ENCODE measurements around the gene CD82.

The CD82 gene

GRCh38 chr11:44611088-44611487 is 45.6 kb downstream of the CD82 start:
- Histone ChIP-seq H3K4me3 (ENCODE audit: low read depth, low read length) (no peak overlapping the region), H3K4me1 (no peaks in the 10 kb centered on the region), H3K27me3 (ENCODE audit: control insufficient read depth, insufficient read depth, low read length) (no peaks in the 10 kb centered on the region), H3K27ac (no peak overlapping the region), H3K9ac (no peak overlapping the region), H3K9me3 (ENCODE audit: control insufficient read depth, low read length) (no peaks in the 10 kb centered on the region), H3K4me2 (ENCODE audit: low read length) (no peak overlapping the region), H2AFZ (no peak overlapping the region), H3K79me2 (no peaks in the 10 kb centered on the region), H3K36me3 (ENCODE audit: control insufficient read depth, insufficient read depth, low read length) (no peaks in the 10 kb centered on the region)
- TF ChIP-seq, protein P1, sequence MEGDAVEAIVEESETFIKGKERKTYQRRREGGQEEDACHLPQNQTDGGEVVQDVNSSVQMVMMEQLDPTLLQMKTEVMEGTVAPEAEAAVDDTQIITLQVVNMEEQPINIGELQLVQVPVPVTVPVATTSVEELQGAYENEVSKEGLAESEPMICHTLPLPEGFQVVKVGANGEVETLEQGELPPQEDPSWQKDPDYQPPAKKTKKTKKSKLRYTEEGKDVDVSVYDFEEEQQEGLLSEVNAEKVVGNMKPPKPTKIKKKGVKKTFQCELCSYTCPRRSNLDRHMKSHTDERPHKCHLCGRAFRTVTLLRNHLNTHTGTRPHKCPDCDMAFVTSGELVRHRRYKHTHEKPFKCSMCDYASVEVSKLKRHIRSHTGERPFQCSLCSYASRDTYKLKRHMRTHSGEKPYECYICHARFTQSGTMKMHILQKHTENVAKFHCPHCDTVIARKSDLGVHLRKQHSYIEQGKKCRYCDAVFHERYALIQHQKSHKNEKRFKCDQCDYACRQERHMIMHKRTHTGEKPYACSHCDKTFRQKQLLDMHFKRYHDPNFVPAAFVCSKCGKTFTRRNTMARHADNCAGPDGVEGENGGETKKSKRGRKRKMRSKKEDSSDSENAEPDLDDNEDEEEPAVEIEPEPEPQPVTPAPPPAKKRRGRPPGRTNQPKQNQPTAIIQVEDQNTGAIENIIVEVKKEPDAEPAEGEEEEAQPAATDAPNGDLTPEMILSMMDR (IDR thresholded peaks at IDR 0.05): no peak

DNA sequence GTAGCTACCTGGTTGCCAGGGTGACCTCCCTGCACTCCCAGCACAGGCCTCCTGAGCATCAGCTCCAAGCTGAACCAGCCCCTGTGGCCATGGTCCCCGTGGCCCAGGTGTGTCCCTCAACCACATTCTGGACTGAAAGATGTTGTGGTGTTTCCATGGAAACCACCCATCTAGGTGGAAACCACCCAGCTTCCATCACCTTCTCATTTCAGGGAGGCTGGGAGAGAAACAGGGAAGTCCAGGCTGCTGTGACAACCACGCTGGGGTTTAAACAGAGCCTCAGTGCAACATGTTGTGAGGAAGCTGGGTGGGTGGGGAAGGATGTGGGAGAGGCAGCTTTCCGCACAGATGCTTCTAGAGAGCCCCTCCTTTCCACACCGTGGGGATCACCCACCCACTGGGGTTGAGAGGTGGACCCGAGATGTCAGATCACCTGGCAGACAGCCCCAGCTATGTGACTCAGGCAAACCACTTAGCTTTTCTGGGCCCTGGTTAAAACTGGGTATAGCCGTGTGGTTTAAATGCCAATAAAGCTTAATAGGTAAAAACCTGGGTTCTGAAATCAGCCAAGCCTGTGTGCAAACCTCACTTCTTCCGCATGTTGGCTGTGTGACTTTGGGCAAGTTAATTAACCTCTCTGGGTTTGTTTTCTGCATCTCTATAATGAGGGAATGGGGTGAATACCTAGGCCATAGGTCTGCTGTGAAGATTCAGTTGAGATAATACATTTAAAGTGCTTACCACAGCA is 46.4 kb downstream of the CD82 start:
- TF ChIP-seq, protein P1 (IDR thresholded peaks at IDR 0.05): no peak
- Histone ChIP-seq H3K79me2 (no peaks in the 10 kb centered on the region), H3K27ac (no peak overlapping the region), H3K36me3 (ENCODE audit: control insufficient read depth, insufficient read depth, low read length) (no peaks in the 10 kb centered on the region), H3K4me1 (no peaks in the 10 kb centered on the region), H3K4me2 (ENCODE audit: low read length) (no peak overlapping the region), H3K9ac (no peak overlapping the region), H3K9me3 (ENCODE audit: control insufficient read depth, low read length) (no peaks in the 10 kb centered on the region), H3K4me3 (ENCODE audit: low read depth, low read length) (no peak overlapping the region), H3K27me3 (ENCODE audit: control insufficient read depth, insufficient read depth, low read length) (no peaks in the 10 kb centered on the region), H2AFZ (no peak overlapping the region)

DNA sequence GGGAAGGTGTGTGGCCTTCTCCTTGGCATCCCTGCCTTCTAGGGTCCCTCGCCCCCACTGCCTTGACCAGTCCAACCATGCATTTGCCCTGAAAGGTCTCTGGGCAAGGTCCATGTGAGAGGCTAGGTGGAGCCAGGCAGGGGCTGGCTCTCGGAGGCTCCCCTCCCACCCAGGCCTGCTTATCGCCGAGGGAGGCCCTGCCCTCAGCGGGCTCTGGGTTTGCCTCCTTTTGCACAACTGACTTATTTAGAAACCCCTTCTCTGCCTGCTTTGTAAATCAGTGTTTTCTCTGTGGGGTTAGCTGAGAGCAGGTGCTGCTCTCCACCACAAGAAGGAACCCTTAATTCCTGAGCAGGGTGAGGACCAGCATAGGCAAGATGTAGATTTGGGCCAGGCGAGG is 47.7 kb downstream of the CD82 start:
- Histone ChIP-seq H3K27ac (no peak overlapping the region), H3K9me3 (ENCODE audit: control insufficient read depth, low read length) (no peaks in the 10 kb centered on the region), H2AFZ (no peak overlapping the region), H3K4me2 (ENCODE audit: low read length) (no peak overlapping the region), H3K27me3 (ENCODE audit: control insufficient read depth, insufficient read depth, low read length) (no peaks in the 10 kb centered on the region), H3K4me3 (ENCODE audit: low read depth, low read length) (no peak overlapping the region), H3K4me1 (no peaks in the 10 kb centered on the region), H3K9ac (no peak overlapping the region), H3K79me2 (no peaks in the 10 kb centered on the region), H3K36me3 (ENCODE audit: control insufficient read depth, insufficient read depth, low read length) (no peaks in the 10 kb centered on the region)
- TF ChIP-seq, protein P1 (IDR thresholded peaks at IDR 0.05): no peak

DNA sequence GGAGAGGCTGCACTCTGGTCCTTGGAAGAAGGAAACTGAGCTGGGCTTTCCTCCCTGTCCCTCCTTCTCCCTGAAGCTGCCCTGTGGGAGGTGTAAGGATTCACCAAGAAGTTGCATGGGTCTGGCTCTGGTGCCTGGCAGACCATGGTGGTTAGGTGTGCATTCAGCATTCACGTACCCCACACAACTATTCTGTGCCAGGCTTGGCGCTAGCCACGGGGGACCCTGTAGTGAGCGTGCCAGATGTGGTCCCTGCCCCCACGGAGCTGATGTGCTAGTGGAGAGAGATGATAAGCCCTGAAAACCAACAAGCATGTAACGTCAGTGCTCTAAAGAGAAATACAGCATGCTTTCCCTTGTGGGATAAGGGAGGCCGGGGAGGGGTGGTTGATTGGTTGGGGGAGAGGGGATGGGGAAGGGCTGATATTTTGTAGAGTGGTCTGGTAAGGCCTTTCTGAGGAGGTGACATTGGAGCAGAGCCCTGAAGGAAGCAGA is 48.9 kb downstream of the CD82 start:
- TF ChIP-seq, protein P1 (IDR thresholded peaks at IDR 0.05): no peak
- Histone ChIP-seq H2AFZ (no peak overlapping the region), H3K4me3 (ENCODE audit: low read depth, low read length) (no peak overlapping the region), H3K27ac (no peak overlapping the region), H3K27me3 (ENCODE audit: control insufficient read depth, insufficient read depth, low read length) (no peaks in the 10 kb centered on the region), H3K4me2 (ENCODE audit: low read length) (no peak overlapping the region), H3K36me3 (ENCODE audit: control insufficient read depth, insufficient read depth, low read length) (no peaks in the 10 kb centered on the region), H3K9ac (no peak overlapping the region), H3K4me1 (no peaks in the 10 kb centered on the region), H3K9me3 (ENCODE audit: control insufficient read depth, low read length) (no peaks in the 10 kb centered on the region), H3K79me2 (no peaks in the 10 kb centered on the region)
